22Rv1 (cell line): ENCODE data around the gene GATAD2A.

Experiments
- H3K27ac ChIP-seq: fragments of 450-650 bp; 2 replicates; pipeline ENCODE4 v1.5.1; 2017
- ZFX ChIP-seq: fragments of 450-650 bp; IDR thresholded peaks from 2 replicates; pipeline ENCODE4 v1.6.1; 2017; ENCODE audit warnings: antibody characterized with exemption, borderline replicate concordance
- TF ChIP-seq, protein P1 (sequence below): fragments of 450-650 bp; IDR thresholded peaks from 2 replicates; pipeline ENCODE4 v1.5.1; 2017; ENCODE audit warnings: mild to moderate bottlenecking

GATAD2A gene

DNA sequence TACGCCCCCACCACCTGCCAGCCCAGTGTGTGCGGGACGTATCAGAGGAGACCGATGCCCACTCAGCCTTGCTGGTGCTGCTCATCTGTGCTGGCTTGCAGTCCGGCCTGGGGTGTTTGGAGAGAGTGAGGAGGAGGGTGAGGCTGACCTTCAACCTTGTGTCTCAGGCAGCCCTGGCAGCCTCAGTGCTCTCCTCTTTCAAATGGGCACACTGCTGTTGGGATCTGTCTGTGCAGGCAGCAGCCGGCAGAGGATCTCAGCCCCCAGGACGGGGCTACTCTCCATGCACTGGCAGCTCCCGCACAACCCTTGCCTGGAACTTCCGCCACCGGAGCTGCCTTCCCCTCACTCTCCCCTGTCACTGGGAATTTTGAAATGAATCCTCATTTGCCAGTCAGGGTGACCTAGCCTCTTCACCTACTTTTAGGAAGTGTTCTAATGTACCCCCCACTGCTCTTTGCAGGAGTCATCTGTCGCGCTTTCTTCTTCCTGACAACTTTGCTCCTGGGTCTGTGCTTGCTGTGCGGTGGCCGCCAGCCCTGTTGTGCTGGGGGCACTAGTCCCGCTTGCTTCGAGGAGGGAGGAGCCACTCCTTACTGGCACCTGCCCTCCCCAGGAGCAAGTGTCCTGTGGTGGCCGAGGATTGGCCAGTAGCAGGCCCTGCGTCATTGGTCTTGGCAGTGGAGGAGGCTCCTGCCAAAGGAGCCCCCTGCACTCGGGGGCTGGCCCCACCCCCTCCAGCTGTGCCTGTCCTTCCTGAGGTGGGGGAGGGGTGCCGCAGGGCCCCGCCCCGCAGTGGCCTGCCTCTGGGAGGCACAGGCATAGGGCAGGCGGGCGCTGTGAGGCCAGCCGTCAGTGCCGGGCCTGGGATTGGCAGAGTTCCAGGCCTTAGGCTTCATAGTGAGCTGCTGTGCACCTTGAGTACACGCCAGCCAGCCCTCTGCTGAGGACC is 56.5 kb downstream of the GATAD2A start:
- H3K27ac ChIP-seq: peak overlapping the region; percentile 80
- TF ChIP-seq, protein P1, sequence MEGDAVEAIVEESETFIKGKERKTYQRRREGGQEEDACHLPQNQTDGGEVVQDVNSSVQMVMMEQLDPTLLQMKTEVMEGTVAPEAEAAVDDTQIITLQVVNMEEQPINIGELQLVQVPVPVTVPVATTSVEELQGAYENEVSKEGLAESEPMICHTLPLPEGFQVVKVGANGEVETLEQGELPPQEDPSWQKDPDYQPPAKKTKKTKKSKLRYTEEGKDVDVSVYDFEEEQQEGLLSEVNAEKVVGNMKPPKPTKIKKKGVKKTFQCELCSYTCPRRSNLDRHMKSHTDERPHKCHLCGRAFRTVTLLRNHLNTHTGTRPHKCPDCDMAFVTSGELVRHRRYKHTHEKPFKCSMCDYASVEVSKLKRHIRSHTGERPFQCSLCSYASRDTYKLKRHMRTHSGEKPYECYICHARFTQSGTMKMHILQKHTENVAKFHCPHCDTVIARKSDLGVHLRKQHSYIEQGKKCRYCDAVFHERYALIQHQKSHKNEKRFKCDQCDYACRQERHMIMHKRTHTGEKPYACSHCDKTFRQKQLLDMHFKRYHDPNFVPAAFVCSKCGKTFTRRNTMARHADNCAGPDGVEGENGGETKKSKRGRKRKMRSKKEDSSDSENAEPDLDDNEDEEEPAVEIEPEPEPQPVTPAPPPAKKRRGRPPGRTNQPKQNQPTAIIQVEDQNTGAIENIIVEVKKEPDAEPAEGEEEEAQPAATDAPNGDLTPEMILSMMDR: no peak
- TF ChIP-seq ZFX: no peak

DNA sequence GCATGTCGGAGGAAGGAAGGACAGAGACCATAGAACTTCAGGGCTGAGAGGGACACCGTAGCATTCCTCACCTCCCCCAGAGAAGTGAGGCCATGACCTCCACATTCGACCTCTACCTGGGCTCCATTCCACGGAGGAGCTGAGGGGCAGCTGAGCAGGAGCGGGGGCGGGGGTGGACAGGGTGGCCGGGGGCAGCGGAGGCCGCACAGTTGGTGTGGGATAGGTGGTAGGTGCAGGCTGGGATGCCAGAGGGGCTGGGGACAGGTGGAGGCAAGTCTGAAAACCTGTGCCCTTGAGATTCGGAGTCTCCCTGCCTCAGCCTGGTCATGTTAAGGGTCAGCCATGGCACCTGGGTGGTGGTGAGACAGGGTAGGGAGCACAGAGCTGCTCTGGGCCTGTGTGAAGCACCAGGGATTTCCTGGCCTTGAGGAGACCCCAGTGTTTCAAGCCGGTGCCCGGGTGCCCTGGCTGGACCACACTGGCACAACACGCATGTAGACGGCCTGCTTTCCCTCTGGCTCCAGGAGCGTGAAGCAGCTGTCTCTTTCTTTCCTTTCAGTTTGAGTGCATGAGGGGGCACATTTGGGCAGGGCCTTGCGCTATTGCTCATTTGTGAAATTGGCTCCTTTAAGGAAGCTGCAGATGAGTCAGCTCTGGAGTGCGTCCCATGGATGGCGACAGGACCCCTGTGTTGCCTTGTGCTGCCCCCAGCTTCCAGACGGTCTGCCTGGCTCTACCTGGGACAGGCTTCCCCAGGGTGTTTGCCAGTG is 58.1 kb downstream of the GATAD2A start:
- no peak for TF ChIP-seq ZFX
- TF ChIP-seq, protein P1: no peak
- peak overlapping the region; percentile 80 for H3K27ac ChIP-seq

DNA sequence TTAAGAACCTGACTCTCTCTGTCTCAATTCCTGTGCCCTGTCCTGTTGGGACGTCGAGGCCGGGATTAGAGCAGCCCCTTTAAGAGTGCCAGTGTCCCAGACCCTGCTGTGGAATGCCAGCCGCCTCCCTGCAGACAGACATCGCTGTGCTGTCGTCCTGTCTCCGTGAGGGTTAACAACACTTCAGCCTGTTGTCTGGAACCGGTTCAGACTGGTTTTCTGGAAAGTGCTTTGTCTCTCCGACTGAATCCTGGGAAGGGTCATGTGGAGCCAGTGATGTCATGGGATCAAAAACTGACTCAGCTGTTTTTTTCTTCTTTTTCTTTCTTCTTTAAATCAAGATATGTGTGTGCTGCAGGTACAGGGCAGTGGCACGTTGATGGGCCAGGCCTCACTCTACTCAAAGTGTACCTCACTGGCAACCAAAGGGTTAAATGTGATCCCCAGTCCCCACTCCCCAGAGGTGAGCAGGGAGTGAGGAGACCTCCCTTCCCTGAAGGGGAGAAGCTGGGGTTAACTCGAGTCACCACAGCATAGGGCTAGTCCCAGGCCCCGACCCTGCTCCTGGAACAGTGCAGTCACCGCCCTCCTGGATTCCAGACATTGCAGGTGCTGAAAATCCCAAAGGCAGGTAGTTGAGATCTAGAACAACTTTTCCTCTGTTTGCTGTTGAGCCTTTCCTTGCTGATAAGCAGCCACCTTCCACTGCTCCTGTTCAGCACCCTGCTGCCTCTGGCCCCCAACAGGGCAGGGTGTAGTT is 59.0 kb downstream of the GATAD2A start:
- H3K27ac ChIP-seq: peak overlapping the region; percentile 80
- TF ChIP-seq ZFX: no peak
- TF ChIP-seq, protein P1: no peak

DNA sequence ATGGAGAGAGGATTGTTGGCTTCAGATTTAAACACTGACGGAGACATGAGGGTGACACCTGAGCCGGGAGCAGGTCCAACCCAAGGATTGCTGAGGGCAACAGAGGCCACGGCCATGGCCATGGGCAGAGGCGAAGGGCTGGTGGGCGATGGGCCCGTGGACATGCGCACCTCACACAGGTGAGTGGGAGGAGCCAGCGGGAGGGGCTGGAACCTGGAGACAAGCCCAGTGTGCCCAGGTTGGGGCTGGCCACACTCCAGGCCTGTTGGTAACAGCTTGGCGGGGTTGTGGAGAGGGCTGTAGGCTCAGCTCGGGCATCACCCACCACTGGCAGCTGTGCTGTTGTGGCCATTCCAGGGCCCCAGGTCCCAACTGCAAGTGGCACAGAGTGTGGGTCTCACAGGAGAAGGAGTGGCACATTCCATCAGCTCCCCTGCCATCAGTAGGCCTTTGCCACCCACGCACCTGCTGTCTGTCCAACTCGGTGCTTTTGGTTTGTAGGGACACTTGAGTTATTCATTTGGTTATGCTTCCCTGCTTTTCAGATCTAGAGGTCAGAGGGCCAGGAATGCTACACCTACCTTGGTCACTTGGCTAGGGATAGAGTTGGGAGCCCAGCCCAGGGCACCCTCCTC is 60.1 kb downstream of the GATAD2A start:
- no peak for TF ChIP-seq ZFX
- TF ChIP-seq, protein P1: no peak
- H3K27ac ChIP-seq: peak overlapping the region; percentile 80; the same call in 1 of the 2 replicates

DNA sequence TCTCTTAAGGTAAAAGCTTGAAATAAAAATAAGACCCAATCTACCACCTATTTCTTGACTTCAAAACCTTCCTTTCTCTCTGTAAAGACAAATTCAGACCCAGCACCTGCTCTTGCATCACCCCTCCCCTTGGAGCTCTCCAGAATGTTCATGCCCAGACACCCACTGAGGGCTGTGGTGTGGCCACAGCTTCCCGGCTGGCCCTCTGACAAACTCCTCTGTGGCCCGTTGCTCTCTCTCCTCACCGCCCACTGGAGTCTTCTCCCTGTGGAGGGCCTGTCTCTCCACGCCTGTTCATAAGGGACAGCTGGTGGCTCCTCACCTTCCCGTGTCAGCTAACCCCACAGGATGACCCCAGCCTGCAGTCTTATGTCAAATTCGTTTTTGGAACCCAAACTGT is 60.7 kb downstream of the GATAD2A start:
- H3K27ac ChIP-seq: no peak overlapping the region
- TF ChIP-seq, protein P1: no peak
- TF ChIP-seq ZFX: no peak

DNA sequence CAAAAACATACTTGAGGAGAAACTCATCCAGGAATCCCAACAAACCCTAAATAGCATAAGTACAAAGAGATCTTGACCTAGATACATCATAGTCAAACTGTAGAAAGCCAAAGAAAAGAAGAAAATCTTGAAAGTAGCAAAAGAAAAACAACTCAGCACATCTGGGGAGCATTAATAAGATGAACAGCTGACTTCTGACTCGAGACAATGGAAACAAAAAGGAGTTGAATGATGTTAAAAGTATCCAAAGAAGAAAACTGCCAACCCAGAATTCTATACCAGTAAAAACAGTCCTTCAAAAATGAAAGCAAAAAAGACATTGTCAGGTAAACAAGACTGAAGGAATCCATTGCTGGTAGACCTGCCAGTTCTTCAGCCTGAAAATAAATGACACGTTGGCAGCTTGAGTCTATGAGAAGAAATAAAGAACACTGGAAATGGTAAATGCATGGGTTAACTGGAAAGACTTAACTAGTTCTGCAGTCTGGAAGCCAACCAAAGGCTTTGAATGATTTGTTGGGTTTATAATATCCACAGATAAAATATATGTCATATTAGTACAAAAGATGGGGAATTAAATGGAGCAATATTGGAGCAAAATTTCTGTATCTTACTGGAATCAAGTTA is 63.1 kb downstream of the GATAD2A start:
- no peak for TF ChIP-seq ZFX
- TF ChIP-seq, protein P1: no peak
- no peak overlapping the region for H3K27ac ChIP-seq
